ENCODE measurements around the gene C1QTNF5. TPM values are rescaled to one million over a fixed set of nuclear protein-coding genes. Genes with fewer than 3 reads are reported as not detected.

Gene C1QTNF5
- total RNA-seq, 1 experiment from 2014 or later, result not detected

GRCh38 chr11:119380160-119380826, 39.6 kb upstream of the C1QTNF5 start:
- intact Hi-C loops (cut with micrococcal nuclease), result loop anchor here (5.0 kb wide), 1 partner anchor 278 kb away; the partner anchor contains the start of gene DPAGT1
- POLR2A ChIA-PET, result no interaction called here
- Histone ChIP-seq H3K9me2 (ENCODE audit: insufficient read depth) (no peaks in the 10 kb centered on the region), H3K79me2 (ENCODE audit: insufficient read depth, low read length) (no peaks in the 10 kb centered on the region), H3K27ac (ENCODE audit: low read depth, low read length) (no peak overlapping the region), H3K4me3 (replicated peaks in 1 of 2; ENCODE audit: low read depth in 1 of 2, low read length in 2 of 2) (peak overlapping the region in 1 of 2 experiments; percentile 65; a peak in 3 of 4 replicates), H2AFZ (ENCODE audit: low read depth, low read length, poor library complexity, severe bottlenecking) (no peak overlapping the region), H3K27me3 (ENCODE audit: insufficient read depth, low read length) (no peaks in the 10 kb centered on the region), H3K4me1 (ENCODE audit: control insufficient read depth in 1 of 2, insufficient read depth in 2 of 2, low read length in 2 of 2) (peaks cover 6 to 33% of the 10 kb centered on the region in 2 experiments; a peak in 3 of 4 replicates), H3K9ac (ENCODE audit: low read length) (peak overlapping the region; percentile 71), H3K4me2 (ENCODE audit: low read length) (peak overlapping the region; percentile 89), H3K36me3 (ENCODE audit: control insufficient read depth in 1 of 2, insufficient read depth in 2 of 2, low read length in 2 of 2) (no peaks in the 10 kb centered on the region), H3K9me3 (ENCODE audit: control insufficient read depth in 1 of 2, insufficient read depth in 1 of 2, low read depth in 1 of 2, low read length in 2 of 2) (no peaks in the 10 kb centered on the region), H4K20me1 (ENCODE audit: insufficient read depth) (no peaks in the 10 kb centered on the region)
- CTCF ChIA-PET, result interaction anchor here (1.2 to 2.7 kb wide), 7 partner anchors 9 to 95 kb away, joined by 5 to 16 read pairs (median 9); no protein-coding TSS in a partner anchor
- DNase-seq (ENCODE audit: low read depth, low spot score) (no peak), ATAC-seq (no peak)
- RAD21 ChIA-PET (ENCODE audit: low non-redundant PET in 1 of 2, low total read pairs in 2 of 2, uncharacterized antibody in 2 of 2, unreplicated experiment in 2 of 2), result no interaction called here
- no peak for TF ChIP-seq EZH2phosphoT487 (IDR thresholded peaks at IDR 0.05; ENCODE audit: borderline replicate concordance)
- no peak for TF ChIP-seq FOSL1 (IDR thresholded peaks at IDR 0.05; ENCODE audit: low read depth)
- no peak for TF ChIP-seq ELF1 (IDR thresholded peaks at IDR 0.05; ENCODE audit: borderline replicate concordance, low read depth)
- TF ChIP-seq REST (IDR thresholded peaks at IDR 0.05; ENCODE audit: low read depth), result no peak
- TF ChIP-seq ZFX (IDR thresholded peaks at IDR 0.05), result no peak
- no peak for TF ChIP-seq ATF3 (IDR thresholded peaks at IDR 0.05)
- TF ChIP-seq CTCF (IDR thresholded peaks at IDR 0.05 in 2 of 3, conservative IDR thresholded peaks at IDR 0.05 in 1 of 3; ENCODE audit: borderline replicate concordance in 1 of 3, insufficient read depth in 1 of 3, low read depth in 2 of 3, low read length in 2 of 3), result no peak
- no peak for TF ChIP-seq MAX (IDR thresholded peaks at IDR 0.05)
- TF ChIP-seq CEBPB (IDR thresholded peaks at IDR 0.05; ENCODE audit: low read depth), result no peak
- no peak for TF ChIP-seq EZH2 (IDR thresholded peaks at IDR 0.05)
- TF ChIP-seq ZNF274 (IDR thresholded peaks at IDR 0.05; ENCODE audit: low read depth, low read length), result no peak
- no peak for TF ChIP-seq ZBTB33 (IDR thresholded peaks at IDR 0.05; ENCODE audit: extremely low read depth, insufficient replicate concordance, low read length)
- no peak for TF ChIP-seq POLR2AphosphoS5 (IDR thresholded peaks at IDR 0.05; ENCODE audit: low read depth, low read length)
- no peak for TF ChIP-seq JUND (IDR thresholded peaks at IDR 0.05)
- no peak for TF ChIP-seq POLR2A (IDR thresholded peaks at IDR 0.05; ENCODE audit: borderline replicate concordance, extremely low read depth, insufficient read depth, insufficient read length)
- no peak for TF ChIP-seq TCF7L2 (IDR thresholded peaks at IDR 0.05; ENCODE audit: borderline replicate concordance, extremely low read depth, insufficient read depth, insufficient read length)
- no peak for TF ChIP-seq EGR1 (IDR thresholded peaks at IDR 0.05; ENCODE audit: low read depth)
- TF ChIP-seq SRF (IDR thresholded peaks at IDR 0.05; ENCODE audit: low read depth), result no peak
- no peak for TF ChIP-seq SIN3A (IDR thresholded peaks at IDR 0.05; ENCODE audit: low read depth)
- TF ChIP-seq CBX3 (IDR thresholded peaks at IDR 0.05; ENCODE audit: low read depth), result no peak
- BruUV-seq (replicated peaks), result no TSS peak
